ENCODE results near the gene GAS6.

Gene GAS6

DNA sequence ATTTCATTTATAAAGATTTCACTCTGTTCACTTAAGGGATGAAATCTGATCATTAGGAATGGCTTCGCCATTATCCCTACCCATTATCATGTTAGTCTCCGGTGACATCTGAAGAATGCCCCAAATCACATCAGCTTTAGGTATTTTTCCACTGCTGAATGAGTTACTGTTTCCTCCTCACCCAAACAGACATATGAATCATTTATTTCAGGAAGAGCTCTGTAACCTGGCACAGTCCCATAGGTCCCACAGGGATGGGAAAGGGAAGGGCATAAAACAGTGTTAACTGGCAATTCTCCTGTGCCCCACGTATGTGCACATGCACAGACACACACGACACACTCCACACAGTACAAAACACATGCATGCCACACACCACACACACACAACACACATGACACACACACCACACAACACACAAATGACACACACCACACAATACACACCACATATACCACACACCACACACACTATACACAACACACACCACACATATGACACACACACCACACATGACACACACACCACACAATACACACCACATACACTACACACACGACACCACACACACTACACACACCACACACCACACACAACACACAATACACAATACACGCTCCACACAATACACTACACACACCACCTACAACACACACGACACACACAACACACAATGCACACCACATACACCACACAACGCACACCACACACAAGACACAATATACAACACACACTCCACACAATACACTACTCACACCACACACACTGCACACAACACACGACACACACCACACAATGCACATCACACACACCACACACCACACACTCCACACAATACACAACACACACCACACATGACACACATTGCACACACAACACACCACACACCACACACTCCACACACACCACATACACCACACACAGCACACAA is 89.4 kb downstream of the GAS6 start:
- DNase-seq (ENCODE audit: extremely low read depth, insufficient read length), result no peak

DNA sequence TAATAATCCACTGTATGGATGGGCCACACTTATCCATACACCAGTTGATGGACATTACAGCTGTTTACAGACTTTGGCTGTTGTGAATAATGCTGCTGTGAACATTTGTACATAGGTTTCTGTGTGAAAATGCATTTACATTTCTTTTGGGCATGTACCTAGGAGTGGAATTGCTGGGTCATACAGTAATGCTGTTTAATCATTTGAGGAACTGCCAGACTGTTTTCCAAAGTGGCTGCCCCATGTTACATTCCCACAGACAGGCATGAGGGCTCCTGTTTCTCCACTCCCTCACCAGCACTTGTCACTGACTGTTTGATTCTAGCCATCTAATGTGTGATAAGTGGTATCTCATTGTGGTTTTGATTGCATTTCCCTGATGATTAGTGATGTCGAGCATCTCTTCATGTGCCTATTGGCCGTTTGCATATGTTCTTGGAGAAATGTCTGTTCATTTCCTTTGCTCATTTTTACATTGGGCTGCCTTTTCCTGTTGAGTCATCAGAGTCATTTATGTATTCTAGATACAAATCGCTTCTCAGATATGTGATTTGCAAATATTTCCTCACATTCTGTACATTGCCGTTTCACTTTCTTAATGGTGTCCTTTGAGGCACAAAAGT is 92.1 kb downstream of the GAS6 start:
- no peak for DNase-seq (ENCODE audit: extremely low read depth, insufficient read length)
- TF ChIP-seq, protein P1, sequence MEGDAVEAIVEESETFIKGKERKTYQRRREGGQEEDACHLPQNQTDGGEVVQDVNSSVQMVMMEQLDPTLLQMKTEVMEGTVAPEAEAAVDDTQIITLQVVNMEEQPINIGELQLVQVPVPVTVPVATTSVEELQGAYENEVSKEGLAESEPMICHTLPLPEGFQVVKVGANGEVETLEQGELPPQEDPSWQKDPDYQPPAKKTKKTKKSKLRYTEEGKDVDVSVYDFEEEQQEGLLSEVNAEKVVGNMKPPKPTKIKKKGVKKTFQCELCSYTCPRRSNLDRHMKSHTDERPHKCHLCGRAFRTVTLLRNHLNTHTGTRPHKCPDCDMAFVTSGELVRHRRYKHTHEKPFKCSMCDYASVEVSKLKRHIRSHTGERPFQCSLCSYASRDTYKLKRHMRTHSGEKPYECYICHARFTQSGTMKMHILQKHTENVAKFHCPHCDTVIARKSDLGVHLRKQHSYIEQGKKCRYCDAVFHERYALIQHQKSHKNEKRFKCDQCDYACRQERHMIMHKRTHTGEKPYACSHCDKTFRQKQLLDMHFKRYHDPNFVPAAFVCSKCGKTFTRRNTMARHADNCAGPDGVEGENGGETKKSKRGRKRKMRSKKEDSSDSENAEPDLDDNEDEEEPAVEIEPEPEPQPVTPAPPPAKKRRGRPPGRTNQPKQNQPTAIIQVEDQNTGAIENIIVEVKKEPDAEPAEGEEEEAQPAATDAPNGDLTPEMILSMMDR (IDR thresholded peaks at IDR 0.05; ENCODE audit: insufficient read depth, low read length, poor library complexity, severe bottlenecking), result no peak
- H3K4me3 ChIP-seq (replicated peaks; ENCODE audit: low read depth, low read length), result no peak overlapping the region
- no peaks in the 10 kb centered on the region for H3K27me3 ChIP-seq (replicated peaks; ENCODE audit: control insufficient read depth, insufficient read depth, low read length)
- no peaks in the 10 kb centered on the region for H3K36me3 ChIP-seq (ENCODE audit: control insufficient read depth, insufficient read depth, low read length)

More for the DNA sequence above, 89.4 kb downstream of the GAS6 start:
- TF ChIP-seq, protein P1 (IDR thresholded peaks at IDR 0.05; ENCODE audit: insufficient read depth, low read length, poor library complexity, severe bottlenecking), result no peak
- no peaks in the 10 kb centered on the region for H3K27me3 ChIP-seq (replicated peaks; ENCODE audit: control insufficient read depth, insufficient read depth, low read length)
- H3K4me3 ChIP-seq (replicated peaks; ENCODE audit: low read depth, low read length), result no peak overlapping the region
- H3K36me3 ChIP-seq (ENCODE audit: control insufficient read depth, insufficient read depth, low read length), result no peaks in the 10 kb centered on the region

DNA sequence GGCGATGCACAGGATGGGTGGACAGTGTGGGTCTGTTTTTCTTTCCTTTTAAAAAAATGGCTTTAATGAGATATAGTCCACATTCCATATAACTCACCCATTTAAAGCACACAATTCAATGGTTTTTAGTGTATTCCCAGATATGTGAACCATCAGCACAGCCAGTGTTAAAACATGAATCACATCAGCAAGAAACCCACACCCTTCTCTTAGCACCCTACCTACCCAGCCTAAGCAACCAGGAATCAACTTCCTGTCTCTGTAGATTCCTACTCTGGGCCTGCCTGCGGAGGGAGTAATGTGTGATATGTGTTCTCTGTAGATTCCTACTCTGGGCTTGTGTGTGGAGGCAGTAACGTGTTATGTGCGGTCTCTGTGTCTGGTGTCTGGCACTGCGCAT is 92.9 kb downstream of the GAS6 start:
- Histone ChIP-seq H3K4me3 (replicated peaks; ENCODE audit: low read depth, low read length) (no peak overlapping the region), H3K36me3 (ENCODE audit: control insufficient read depth, insufficient read depth, low read length) (no peaks in the 10 kb centered on the region), H3K27me3 (replicated peaks; ENCODE audit: control insufficient read depth, insufficient read depth, low read length) (no peaks in the 10 kb centered on the region)
- TF ChIP-seq, protein P1 (IDR thresholded peaks at IDR 0.05; ENCODE audit: insufficient read depth, low read length, poor library complexity, severe bottlenecking), result no peak
- DNase-seq (ENCODE audit: extremely low read depth, insufficient read length), result no peak
